ENCODE results near the gene TYMP. TPM values are rescaled to one million over a fixed set of nuclear protein-coding genes. Genes with fewer than 3 reads are reported as not detected.
A peak's percentile ranks its signal among the peaks of the same experiment; 100 is the strongest.

Gene TYMP
- total RNA-seq, 1 donor from 2014 or later = 3.3 TPM

DNA sequence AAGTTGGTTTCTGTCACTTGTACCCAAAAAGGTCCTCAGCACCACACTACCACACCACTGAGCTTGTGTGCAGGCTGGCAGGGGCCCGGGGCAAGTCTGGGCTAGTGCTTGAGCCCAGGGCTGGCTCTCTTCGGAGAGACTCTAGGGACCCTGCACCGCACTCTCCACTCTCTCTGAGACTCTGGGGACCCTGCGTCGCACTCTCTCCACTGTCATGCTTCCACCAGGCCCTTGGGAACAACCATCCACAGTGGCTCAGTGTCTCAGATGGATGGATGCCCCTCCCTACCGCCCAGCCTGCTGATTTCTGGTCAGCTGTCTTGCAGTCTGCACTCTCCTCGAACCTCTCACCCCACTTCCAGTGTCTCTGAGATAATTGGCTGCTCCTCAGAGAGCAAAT lies 52.9 kb downstream of the TYMP start:
- Histone ChIP-seq H2AFZ (ENCODE audit: low read depth, low read length) (no peak overlapping the region), H3K9me3 (ENCODE audit: insufficient read depth, low read depth, low read length) (no peaks in the 10 kb centered on the region), H3K4me3 (ENCODE audit: insufficient read depth, low read depth, low read length) (no peak overlapping the region), H4K20me1 (ENCODE audit: insufficient read depth, low read length) (peaks cover 24% of the 10 kb centered on the region), H3K27me3 (ENCODE audit: insufficient read depth, low read length) (peaks cover 12% of the 10 kb centered on the region), H3K27ac (ENCODE audit: low read depth, low read length) (no peak overlapping the region), H3K9ac (ENCODE audit: low read length) (no peak overlapping the region), H3K36me3 (ENCODE audit: insufficient read depth, low read length) (no peaks in the 10 kb centered on the region), H3K4me2 (ENCODE audit: low read length) (no peak overlapping the region), H3K4me1 (ENCODE audit: insufficient read depth, low read length) (peaks cover 18% of the 10 kb centered on the region), H3K79me2 (ENCODE audit: insufficient read depth, low read length) (peaks cover 25% of the 10 kb centered on the region)
- H3K4me3 Mint-ChIP-seq (ENCODE audit: unreplicated experiment) = peak overlapping the region; percentile 74
- peaks cover 28% of the 10 kb centered on the region for H3K27me3 Mint-ChIP-seq (ENCODE audit: low read depth, unreplicated experiment)
- TF ChIP-seq EZH2 (IDR thresholded peaks at IDR 0.05; ENCODE audit: insufficient read depth, low read length) = no peak
- TF ChIP-seq, protein P1, sequence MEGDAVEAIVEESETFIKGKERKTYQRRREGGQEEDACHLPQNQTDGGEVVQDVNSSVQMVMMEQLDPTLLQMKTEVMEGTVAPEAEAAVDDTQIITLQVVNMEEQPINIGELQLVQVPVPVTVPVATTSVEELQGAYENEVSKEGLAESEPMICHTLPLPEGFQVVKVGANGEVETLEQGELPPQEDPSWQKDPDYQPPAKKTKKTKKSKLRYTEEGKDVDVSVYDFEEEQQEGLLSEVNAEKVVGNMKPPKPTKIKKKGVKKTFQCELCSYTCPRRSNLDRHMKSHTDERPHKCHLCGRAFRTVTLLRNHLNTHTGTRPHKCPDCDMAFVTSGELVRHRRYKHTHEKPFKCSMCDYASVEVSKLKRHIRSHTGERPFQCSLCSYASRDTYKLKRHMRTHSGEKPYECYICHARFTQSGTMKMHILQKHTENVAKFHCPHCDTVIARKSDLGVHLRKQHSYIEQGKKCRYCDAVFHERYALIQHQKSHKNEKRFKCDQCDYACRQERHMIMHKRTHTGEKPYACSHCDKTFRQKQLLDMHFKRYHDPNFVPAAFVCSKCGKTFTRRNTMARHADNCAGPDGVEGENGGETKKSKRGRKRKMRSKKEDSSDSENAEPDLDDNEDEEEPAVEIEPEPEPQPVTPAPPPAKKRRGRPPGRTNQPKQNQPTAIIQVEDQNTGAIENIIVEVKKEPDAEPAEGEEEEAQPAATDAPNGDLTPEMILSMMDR (IDR thresholded peaks at IDR 0.05; ENCODE audit: insufficient read depth, low read depth, low read length) = no peak
- FAIRE-seq (no peak), DNase-seq (ENCODE audit: low read depth) (no peak)
- peaks cover 11% of the 10 kb centered on the region for H3K4me1 Mint-ChIP-seq (ENCODE audit: low read depth, unreplicated experiment)
- H3K36me3 Mint-ChIP-seq (ENCODE audit: low read depth, unreplicated experiment) = peaks cover 7% of the 10 kb centered on the region
- no peak overlapping the region for H3K27ac Mint-ChIP-seq (ENCODE audit: unreplicated experiment)
- peaks cover 3% of the 10 kb centered on the region for H3K9me3 Mint-ChIP-seq (ENCODE audit: unreplicated experiment)

Other genes starting within 250 kb of the TYMP start
- 327 and 376 TPM in 2 replicates for gene PLXNB2, start 222.4 kb downstream of the TYMP start, total RNA-seq
- 5.4 and 5.8 TPM in 2 replicates for gene DENND6B, start 203.0 kb downstream of the TYMP start, total RNA-seq
- 47.9 and 48.3 TPM in 2 replicates for gene PPP6R2, start 186.7 kb downstream of the TYMP start, total RNA-seq
- 69.6 and 75.4 TPM in 2 replicates for gene SBF1, start 55.0 kb downstream of the TYMP start, total RNA-seq
- gene ADM2, start 48.5 kb downstream of the TYMP start, total RNA-seq = 23.0 and 26.3 TPM in 2 replicates
- 0.91 and 1.2 TPM in 2 replicates for gene MIOX, start 43.2 kb downstream of the TYMP start, total RNA-seq
- gene LMF2, start 22.3 kb downstream of the TYMP start, total RNA-seq = 93.2 and 111 TPM in 2 replicates
- gene NCAPH2, start 21.8 kb downstream of the TYMP start, total RNA-seq = 25.6 and 27.2 TPM in 2 replicates
- 1.8 and 5.5 TPM in 2 replicates for gene SCO2, start 4.4 kb downstream of the TYMP start, total RNA-seq
- gene KLHDC7B, start 15.9 kb upstream of the TYMP start, total RNA-seq = 0.32 and 1.9 TPM in 2 replicates
- not detected in 2 replicates for gene SYCE3, start 32.9 kb upstream of the TYMP start, total RNA-seq
- 26.0 and 32.7 TPM in 2 replicates for gene CPT1B, start 48.4 kb upstream of the TYMP start, total RNA-seq
- 36.1 and 40.7 TPM in 2 replicates for gene CHKB, start 52.8 kb upstream of the TYMP start, total RNA-seq
- 4.7 and 5.9 TPM in 2 replicates for gene MAPK8IP2, start 70.8 kb upstream of the TYMP start, total RNA-seq
- 25.5 and 34.7 TPM in 2 replicates for gene ARSA, start 98.1 kb upstream of the TYMP start, total RNA-seq
- 10.1 and 10.6 TPM in 2 replicates for gene SHANK3, start 142.8 kb upstream of the TYMP start, total RNA-seq
- not detected in 2 replicates for gene ACR, start 208.2 kb upstream of the TYMP start, total RNA-seq